SIG-M5 treated with dmso at 0.1 percent for 504 hours (cell line): ENCODE measurements around the gene ANKZF1.

Experiments used
- DNase-seq: peaks from one replicate; lab custom pipeline; 2025; ENCODE audit not compliant: unreplicated experiment; lab: John Stamatoyannopoulos, UW

The ANKZF1 gene

GRCh38 chr2:219207884-219208740 is 21.5 kb upstream of the ANKZF1 start:
- DNase-seq: no peak

DNA sequence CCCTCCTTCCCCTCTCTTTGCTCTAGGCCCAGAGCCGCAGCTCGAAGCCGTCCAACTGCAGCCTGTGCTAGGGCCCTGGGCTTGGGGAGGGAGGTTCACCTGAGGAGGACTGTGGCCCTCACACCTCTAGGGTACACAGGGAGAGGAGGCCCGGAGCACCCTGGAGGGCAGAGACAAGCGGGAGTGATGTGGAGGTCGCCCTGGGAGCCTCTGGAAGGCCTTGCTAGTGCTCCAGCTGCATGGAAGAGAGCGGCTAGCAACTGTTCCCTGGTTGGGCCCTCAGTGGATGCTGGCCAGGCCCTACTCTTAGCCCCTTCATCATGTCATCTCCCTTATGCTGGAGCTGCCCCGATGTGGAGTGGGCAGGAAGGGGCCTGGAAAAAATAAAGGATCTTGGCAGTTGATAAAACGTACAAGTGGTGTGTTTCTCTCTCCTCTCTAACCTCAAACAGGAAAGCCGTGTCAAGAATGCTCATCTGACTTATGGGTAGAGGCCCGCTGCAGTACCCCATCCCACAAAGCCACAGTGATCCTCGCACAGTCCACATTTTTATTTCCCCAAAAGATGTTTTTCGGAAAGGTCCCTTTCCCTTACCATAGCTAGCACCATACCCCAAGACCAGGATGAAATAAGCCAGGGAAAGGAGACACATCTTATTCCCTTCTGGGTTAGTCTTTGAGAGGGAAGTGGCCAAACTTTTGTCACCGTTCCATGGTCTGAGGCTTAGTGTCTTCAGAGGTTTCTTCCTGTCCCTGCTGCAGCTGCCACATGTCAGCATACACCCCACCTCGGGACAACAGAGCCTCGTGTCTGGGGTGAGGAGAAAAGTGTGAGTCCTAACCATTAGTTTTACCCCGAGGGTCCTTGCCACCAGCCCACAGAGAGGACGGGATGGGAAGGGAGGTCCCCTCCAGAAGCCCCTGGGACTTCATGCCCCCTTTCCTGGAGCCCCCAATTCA is 20.1 kb upstream of the ANKZF1 start:
- DNase-seq: no peak

GRCh38 chr2:219210196-219210885 is 19.3 kb upstream of the ANKZF1 start:
- DNase-seq: no peak

- no peak for DNase-seq
Measured at GRCh38 chr2:219210886-219211362, 18.7 kb upstream of the ANKZF1 start.

DNA sequence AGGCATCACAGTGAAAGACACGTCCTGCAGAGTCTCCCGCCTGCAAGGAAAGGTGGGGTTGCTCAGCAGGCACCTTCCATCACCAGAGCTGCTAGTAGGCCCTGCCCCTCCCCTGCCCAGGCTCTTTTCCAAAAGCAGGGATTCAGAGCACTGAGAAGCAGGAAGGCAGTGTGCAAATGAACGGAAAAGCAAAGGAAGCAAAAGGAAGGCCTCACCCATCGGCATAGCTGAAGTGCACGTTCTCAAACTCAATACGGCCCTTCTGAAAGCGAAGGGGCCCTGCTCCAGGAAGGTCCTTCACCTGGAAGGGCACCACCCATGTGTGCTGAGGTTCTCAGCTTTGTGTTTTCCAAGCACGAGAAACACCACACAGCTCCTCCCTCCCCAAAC is 16.6 kb upstream of the ANKZF1 start:
- no peak for DNase-seq

DNA sequence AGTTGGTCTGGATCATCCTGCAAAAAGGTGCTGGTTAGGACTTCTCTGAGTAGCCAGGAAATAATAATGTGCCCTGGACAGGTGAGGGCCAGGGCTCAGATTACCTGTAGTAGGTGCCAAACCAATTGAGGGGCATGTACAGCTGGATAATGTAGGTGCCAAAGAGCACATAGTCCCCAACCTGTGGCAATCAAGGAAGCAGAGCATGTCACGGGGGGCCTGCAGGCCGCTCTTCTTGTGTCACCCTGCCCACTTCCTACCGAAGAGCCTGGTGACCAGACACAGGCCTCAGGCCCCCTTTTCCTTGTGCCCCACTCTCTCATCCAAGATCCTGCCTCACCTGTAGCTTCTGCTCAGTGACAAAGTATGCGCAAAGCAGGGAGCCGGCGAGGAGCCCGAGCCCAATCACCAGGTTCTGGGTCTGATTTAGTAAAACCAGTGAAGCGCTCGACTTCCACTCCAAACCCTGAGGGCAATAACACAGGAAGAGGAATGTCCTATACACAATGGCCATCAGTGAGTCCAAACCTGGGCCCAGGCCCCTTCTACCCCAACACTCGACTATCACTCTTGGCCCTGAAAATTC is 16.0 kb upstream of the ANKZF1 start:
- DNase-seq: no peak

GRCh38 chr2:219214141-219214540 is 15.5 kb upstream of the ANKZF1 start:
- DNase-seq: no peak

GRCh38 chr2:219214786-219215185 is 14.8 kb upstream of the ANKZF1 start:
- DNase-seq: no peak

GRCh38 chr2:219215871-219216534 is 13.6 kb upstream of the ANKZF1 start:
- DNase-seq: no peak

DNA sequence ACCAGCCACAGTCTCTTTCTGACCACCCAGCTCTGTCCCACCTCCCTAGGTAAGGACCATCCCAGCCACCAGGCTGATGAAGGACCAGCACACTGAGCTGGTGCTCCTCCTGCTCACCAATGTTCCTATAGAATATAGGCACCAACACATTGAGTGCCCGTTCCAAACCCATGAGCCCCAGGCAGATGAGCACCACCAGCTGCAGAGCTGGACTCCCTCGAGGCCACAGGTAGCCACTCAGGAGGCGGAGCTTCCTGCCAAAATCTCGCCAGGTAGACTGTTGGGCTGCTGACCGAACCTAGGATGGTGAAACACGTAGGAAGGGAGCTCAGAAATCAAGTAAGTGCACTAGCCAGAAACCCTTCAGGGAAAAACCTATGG is 13.1 kb upstream of the ANKZF1 start:
- no peak for DNase-seq

DNA sequence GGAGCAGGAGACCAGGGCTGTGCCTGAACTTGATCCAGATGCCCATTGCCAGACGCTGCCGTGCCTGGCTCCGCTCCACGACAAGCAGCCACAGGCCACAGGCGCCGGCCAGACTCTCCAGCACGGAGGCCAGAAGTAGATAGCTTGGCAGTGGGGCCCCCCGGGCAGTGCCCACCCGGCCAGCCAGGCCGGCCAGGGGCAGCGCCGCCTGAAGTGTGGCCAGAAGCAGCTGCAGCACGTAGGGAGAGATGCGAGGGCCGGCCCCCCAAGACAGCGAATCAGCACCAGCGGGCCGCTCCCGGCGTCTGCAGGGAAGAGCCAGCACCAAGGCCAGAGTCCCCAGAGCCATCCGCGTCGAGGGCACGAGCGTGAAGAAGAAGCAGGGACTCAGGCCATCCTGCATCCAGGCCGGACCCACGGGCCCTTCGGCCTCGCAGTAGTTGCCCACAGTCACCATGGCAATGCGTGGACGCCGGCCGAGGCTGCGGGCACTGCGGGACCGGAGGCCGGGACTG is 11.3 kb upstream of the ANKZF1 start:
- no peak for DNase-seq

DNA sequence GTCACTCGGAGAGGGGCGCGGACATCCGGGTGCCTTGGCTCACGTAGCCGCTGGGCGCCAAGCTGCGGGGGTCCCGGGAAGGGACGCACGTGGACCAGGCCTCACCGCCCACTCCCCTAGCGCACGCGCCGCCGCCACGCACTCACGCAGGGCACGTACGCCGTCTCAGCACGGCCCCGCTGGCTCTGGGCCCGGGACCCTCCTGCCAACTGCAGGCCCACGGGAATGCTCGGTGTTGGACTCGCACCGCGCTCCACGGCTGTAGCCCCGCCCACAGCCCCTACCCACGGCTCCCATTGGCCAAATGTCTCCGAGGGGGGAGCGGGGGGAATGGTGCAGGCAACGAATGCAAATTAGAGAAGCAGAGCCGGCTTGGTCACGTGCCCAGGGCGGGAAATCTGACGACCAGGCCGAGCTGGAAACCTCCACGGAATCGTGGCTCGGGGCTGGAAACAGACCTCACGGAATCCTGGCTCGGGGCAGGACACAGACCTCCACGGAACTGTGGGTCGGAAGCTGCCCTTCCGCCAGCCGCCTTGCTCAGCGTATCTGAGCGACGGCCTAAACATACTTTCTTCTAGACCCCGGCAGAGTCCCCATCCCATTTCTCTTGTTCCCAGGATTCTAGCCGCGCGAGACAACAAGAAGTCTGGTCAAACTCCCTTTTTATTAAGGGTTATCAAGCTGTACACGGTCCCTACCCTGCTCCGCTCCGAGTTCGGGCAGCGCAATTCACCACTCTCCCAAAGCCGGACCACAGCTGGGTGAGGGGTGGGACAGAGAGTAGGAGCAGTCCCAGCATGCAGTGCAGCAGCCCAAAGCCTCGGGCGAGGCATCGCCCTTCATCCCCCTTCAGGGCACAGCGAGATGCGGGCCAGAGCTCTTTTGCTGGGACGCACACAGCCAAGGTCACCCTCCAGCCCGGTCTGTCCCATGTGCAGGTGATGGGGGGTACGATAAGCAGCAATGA is 10.6 kb upstream of the ANKZF1 start, which contains the start of gene ABCB6:
Gene ABCB6, minus strand, starts transcription at position 227 of the 970 bp plus-strand sequence. CDS start 285 bp downstream, outside the sequence.
- peak; percentile 27 for DNase-seq

DNA sequence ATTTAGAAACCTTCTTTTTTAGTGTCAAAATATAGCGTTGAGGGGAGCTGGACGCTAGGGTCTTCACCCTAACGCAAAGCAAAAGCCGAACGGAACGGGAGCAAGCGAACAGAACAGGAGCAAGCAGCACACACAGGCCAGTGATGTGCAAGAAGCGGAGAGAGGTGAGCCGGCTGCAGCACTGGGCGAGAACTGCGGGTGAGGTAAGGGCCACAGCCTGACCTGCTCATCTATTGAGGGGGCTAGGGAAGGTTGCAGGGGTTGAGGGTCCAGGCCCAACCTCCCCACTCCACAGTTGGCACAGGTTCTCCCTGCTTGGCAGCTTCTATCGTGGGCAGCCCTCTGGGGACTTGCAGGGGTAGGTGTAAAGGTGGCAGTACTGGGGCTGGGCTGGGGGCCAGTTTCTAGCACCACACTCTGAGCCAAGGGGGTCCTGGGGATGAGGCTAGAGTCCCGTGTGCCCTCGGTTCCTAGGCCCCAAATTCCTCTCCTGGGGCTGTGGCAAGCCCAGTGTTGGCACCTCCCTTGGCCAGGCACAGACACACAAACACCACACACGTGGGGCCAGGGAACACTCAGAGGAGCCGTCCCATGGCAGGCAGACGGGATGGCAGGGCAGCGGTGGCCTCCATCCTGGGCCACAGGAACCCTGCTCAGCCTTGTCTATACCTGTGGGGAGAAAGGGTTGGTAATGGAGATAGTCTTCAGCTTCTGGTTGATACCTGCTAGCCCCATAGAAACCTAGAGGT is 9.6 kb upstream of the ANKZF1 start:
- no peak for DNase-seq

GRCh38 chr2:219220652-219221402 is 8.8 kb upstream of the ANKZF1 start:
- DNase-seq: no peak

DNA sequence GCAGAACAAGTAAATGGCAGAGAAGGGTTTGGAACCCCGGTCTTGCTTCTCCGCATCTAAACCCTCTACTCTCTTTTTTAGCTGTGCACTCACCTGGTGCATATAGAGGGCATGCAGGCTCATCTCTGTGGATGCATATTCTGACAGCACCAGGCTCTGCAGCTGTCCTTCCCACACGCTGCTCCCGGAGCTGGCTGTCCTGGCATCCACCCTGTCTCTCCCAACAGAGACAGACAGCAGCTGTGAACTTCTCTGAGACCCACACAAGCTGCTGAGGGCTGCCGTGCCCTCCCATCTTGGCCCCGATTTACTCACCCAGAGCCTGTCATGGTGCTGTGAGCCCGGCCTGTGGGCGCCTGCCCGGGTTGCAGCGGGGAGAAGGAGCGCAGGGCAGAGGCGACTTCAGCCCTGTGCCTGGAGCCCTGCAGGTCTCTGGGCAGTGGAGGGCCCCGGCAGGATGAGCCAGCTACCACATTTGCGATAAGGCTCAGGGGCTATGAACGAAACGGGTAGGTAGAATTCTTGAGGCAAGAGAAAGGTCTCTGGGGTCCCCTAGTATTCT is 7.6 kb upstream of the ANKZF1 start:
- DNase-seq: no peak

- DNase-seq: no peak
Measured at GRCh38 chr2:219223831-219224610, 5.6 kb upstream of the ANKZF1 start.
